ENCODE results near the gene LRRC71.
A peak's percentile ranks its signal among the peaks of the same experiment; 100 is the strongest.

Gene LRRC71

GRCh38 chr1:156909671-156910070 is 10.8 kb upstream of the LRRC71 start:
- H3K4me3 ChIP-seq (ENCODE audit: low read depth in 1 of 2, low read length in 2 of 2) = no peak overlapping the region
- peaks cover 0 to 6% of the 10 kb centered on the region in 2 donors for H3K4me1 ChIP-seq (ENCODE audit: control insufficient read depth in 1 of 2, insufficient read depth in 2 of 2, low read length in 2 of 2)
- no peaks in the 10 kb centered on the region for H3K27me3 ChIP-seq (ENCODE audit: low read depth, low read length)
- H3K36me3 ChIP-seq (ENCODE audit: control insufficient read depth in 1 of 2, insufficient read depth in 2 of 2, low read length in 2 of 2) = peaks cover 0 to 9% of the 10 kb centered on the region in 2 donors
- H3K9me3 ChIP-seq (ENCODE audit: control insufficient read depth in 1 of 2, low read length in 2 of 2) = no peaks in the 10 kb centered on the region
- H3K27ac ChIP-seq (ENCODE audit: low read length) = no peak overlapping the region

DNA sequence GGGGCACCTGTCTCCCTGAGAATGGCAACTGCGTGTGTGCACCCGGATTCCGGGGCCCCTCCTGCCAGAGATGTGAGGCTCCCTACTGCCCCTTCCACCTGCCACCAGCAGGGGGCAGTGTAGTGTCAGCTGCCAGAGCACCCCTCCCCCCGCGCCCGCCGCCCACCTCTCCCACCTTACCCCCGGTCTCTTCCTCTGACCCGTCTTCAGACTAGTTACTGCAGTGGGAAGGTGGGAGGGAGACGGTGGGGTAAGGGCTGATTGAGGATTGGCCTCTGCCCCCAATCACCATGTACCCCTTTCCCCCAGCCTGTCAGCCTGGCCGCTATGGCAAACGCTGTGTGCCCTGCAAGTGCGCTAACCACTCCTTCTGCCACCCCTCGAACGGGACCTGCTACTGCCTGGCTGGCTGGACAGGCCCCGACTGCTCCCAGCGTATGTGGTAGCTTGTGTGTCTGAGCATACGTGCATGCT is 10.1 kb upstream of the LRRC71 start:
- H3K4me1 ChIP-seq (ENCODE audit: control insufficient read depth in 1 of 2, insufficient read depth in 2 of 2, low read length in 2 of 2) = peaks cover 0 to 6% of the 10 kb centered on the region in 2 donors
- H3K36me3 ChIP-seq (ENCODE audit: control insufficient read depth in 1 of 2, insufficient read depth in 2 of 2, low read length in 2 of 2) = peaks cover 0 to 9% of the 10 kb centered on the region in 2 donors

DNA sequence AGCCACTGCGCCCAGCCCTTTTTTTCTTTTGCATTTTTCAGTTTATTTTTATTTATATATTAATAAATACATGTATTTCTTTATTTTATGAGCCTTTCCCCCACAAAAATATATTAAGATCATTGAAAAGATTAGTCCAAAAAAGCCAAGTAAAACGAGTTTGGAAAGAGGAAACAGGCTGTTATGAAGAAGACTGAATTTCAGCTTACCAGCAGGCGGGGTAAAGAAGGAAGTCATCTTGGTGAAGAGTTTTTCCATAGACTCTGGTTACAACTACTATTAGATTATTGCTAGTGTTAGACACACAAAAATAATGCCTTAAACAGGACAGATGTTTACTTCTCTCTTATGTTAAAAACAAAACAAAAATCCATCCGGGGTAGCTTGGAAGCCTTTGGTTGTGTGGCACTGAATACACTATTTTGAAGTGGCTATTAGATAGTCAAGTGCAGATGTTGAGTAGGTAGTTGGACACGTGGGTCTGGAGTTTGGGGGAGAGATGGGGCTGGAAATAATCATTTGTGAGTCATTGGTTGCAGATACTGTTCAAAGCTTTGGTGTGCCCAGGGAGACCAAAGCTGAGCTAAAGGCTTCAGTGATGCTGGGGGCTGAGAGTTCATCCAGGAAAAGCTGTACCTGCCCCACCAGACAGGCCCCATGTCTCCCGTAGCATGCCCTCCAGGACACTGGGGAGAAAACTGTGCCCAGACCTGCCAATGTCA is 8.7 kb upstream of the LRRC71 start:
- no peaks in the 10 kb centered on the region for H3K9me3 ChIP-seq (ENCODE audit: control insufficient read depth in 1 of 2, low read length in 2 of 2)
- no peak overlapping the region for H3K27ac ChIP-seq (ENCODE audit: low read length)

More for the DNA sequence above, 10.1 kb upstream of the LRRC71 start:
- Histone ChIP-seq H3K27ac (ENCODE audit: low read length) (no peak overlapping the region), H3K27me3 (ENCODE audit: low read depth, low read length) (no peaks in the 10 kb centered on the region), H3K9me3 (ENCODE audit: control insufficient read depth in 1 of 2, low read length in 2 of 2) (no peaks in the 10 kb centered on the region), H3K4me3 (ENCODE audit: low read depth in 1 of 2, low read length in 2 of 2) (no peak overlapping the region)

DNA sequence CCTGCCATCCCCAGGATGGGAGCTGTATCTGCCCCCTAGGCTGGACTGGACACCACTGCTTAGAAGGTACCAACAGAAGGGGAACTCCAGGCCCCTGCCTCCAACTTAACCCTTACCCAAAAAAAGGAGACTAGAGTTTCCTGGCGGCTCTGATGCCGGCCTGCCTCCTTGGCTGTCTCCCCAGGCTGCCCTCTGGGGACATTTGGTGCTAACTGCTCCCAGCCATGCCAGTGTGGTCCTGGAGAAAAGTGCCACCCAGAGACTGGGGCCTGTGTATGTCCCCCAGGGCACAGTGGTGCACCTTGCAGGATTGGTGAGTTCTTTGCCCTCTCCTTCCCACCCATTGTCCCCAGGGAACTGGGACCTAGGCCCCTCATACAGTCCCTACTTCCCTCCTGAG is 8.1 kb upstream of the LRRC71 start:
- Histone ChIP-seq H3K27me3 (ENCODE audit: low read depth, low read length) (no peaks in the 10 kb centered on the region), H3K27ac (ENCODE audit: low read length) (no peak overlapping the region), H3K9me3 (ENCODE audit: control insufficient read depth in 1 of 2, low read length in 2 of 2) (no peaks in the 10 kb centered on the region), H3K4me3 (ENCODE audit: low read depth in 1 of 2, low read length in 2 of 2) (no peak overlapping the region), H3K4me1 (ENCODE audit: control insufficient read depth in 1 of 2, insufficient read depth in 2 of 2, low read length in 2 of 2) (peaks cover 0 to 5% of the 10 kb centered on the region in 2 donors), H3K36me3 (ENCODE audit: control insufficient read depth in 1 of 2, insufficient read depth in 2 of 2, low read length in 2 of 2) (peaks cover 0 to 3% of the 10 kb centered on the region in 2 donors)

More for the DNA sequence above, 8.7 kb upstream of the LRRC71 start:
- Histone ChIP-seq H3K4me3 (ENCODE audit: low read depth in 1 of 2, low read length in 2 of 2) (no peak overlapping the region), H3K36me3 (ENCODE audit: control insufficient read depth in 1 of 2, insufficient read depth in 2 of 2, low read length in 2 of 2) (peaks cover 0 to 4% of the 10 kb centered on the region in 2 donors), H3K4me1 (ENCODE audit: control insufficient read depth in 1 of 2, insufficient read depth in 2 of 2, low read length in 2 of 2) (peaks cover 0 to 6% of the 10 kb centered on the region in 2 donors), H3K27me3 (ENCODE audit: low read depth, low read length) (no peaks in the 10 kb centered on the region)

DNA sequence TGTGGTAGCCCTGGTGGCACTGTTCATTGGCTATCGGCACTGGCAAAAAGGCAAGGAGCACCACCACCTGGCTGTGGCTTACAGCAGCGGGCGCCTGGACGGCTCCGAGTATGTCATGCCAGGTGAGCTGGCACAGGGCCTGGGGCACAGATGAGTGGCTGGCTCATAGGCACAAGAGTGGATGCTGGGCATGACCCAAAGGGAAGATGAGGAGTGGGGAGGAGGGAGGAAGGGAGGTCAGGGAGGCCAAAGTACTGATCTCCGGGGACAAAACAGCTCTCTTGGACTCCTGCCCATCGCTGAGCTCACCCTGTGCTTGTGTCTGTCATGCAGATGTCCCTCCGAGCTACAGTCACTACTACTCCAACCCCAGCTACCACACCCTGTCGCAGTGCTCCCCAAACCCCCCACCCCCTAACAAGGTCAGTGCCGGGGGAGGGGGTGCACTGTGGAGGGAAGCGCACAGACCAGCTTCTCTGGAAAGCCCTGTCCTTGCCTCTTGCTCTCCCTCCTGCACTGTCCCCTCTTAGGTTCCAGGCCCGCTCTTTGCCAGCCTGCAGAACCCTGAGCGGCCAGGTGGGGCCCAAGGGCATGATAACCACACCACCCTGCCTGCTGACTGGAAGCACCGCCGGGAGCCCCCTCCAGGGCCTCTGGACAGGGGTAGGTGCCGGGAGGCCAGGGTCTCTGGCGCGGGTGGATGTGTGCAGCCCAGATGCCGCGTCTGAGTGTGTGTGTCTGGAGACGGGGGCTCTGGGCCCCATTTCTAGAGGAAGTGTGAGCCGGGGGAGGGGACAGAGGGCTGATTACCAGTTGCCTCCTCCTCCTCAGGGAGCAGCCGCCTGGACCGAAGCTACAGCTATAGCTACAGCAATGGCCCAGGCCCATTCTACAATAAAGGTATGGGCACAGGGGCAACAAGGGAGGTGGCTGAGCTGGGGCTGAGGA is 7.3 kb upstream of the LRRC71 start:
- H3K4me3 ChIP-seq (ENCODE audit: low read depth in 1 of 2, low read length in 2 of 2) = no peak overlapping the region
- H3K27ac ChIP-seq (ENCODE audit: low read length) = no peak overlapping the region
- H3K4me1 ChIP-seq (ENCODE audit: control insufficient read depth in 1 of 2, insufficient read depth in 2 of 2, low read length in 2 of 2) = no peaks in the 10 kb centered on the region
- no peaks in the 10 kb centered on the region for H3K9me3 ChIP-seq (ENCODE audit: control insufficient read depth in 1 of 2, low read length in 2 of 2)
- peaks cover 0 to 3% of the 10 kb centered on the region in 2 donors for H3K36me3 ChIP-seq (ENCODE audit: control insufficient read depth in 1 of 2, insufficient read depth in 2 of 2, low read length in 2 of 2)
- H3K27me3 ChIP-seq (ENCODE audit: low read depth, low read length) = no peaks in the 10 kb centered on the region

DNA sequence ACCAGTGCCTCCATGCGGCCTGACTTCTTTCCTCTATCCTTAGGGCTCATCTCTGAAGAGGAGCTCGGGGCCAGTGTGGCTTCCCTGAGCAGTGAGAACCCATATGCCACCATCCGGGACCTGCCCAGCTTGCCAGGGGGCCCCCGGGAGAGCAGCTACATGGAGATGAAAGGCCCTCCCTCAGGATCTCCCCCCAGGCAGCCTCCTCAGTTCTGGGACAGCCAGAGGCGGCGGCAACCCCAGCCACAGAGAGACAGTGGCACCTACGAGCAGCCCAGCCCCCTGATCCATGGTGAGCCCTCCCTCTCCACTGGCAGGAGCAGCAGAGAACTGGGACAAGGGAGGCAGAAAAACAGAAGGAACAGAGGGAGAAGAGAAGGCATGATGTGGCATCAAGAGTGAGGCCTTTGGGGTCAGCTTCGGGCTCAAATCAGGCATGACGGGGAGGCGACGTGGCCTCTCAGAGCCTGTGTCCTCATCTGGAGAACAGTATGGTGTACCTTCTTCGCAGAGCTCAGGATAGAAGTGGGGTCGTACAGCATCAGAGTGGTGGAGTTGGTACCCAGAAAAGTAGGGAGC is 6.5 kb upstream of the LRRC71 start:
- H3K36me3 ChIP-seq (ENCODE audit: control insufficient read depth in 1 of 2, insufficient read depth in 2 of 2, low read length in 2 of 2) = peaks cover 0 to 3% of the 10 kb centered on the region in 2 donors
- no peaks in the 10 kb centered on the region for H3K9me3 ChIP-seq (ENCODE audit: control insufficient read depth in 1 of 2, low read length in 2 of 2)
- no peak overlapping the region for H3K4me3 ChIP-seq (ENCODE audit: low read depth in 1 of 2, low read length in 2 of 2)
- no peaks in the 10 kb centered on the region for H3K27me3 ChIP-seq (ENCODE audit: low read depth, low read length)
- H3K4me1 ChIP-seq (ENCODE audit: control insufficient read depth in 1 of 2, insufficient read depth in 2 of 2, low read length in 2 of 2) = no peaks in the 10 kb centered on the region
- no peak overlapping the region for H3K27ac ChIP-seq (ENCODE audit: low read length)

DNA sequence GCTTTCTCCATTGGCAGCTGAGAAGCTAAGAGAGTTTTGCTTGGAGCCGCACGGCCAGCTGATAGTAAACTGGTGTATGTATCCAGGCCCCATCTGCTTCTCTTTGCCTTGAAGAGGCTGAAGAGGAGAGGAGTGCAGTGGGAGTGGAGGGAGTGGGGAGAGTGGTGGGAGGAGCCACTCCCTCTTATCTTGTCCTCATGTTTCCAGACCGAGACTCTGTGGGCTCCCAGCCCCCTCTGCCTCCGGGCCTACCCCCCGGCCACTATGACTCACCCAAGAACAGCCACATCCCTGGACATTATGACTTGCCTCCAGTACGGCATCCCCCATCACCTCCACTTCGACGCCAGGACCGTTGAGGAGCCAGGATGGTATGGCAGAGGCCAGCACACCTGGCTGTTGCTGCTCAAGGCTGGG is 6.0 kb upstream of the LRRC71 start:
- peaks cover 5% of the 10 kb centered on the region for H3K27me3 ChIP-seq (ENCODE audit: low read depth, low read length)
- peaks cover 0 to 3% of the 10 kb centered on the region in 2 donors for H3K36me3 ChIP-seq (ENCODE audit: control insufficient read depth in 1 of 2, insufficient read depth in 2 of 2, low read length in 2 of 2)
- H3K27ac ChIP-seq (ENCODE audit: low read length) = no peak overlapping the region
- H3K4me3 ChIP-seq (ENCODE audit: low read depth in 1 of 2, low read length in 2 of 2) = no peak overlapping the region
- H3K4me1 ChIP-seq (ENCODE audit: control insufficient read depth in 1 of 2, insufficient read depth in 2 of 2, low read length in 2 of 2) = no peaks in the 10 kb centered on the region
- no peaks in the 10 kb centered on the region for H3K9me3 ChIP-seq (ENCODE audit: control insufficient read depth in 1 of 2, low read length in 2 of 2)

- H3K36me3 ChIP-seq (ENCODE audit: control insufficient read depth in 1 of 2, insufficient read depth in 2 of 2, low read length in 2 of 2) = no peaks in the 10 kb centered on the region
- no peaks in the 10 kb centered on the region for H3K9me3 ChIP-seq (ENCODE audit: control insufficient read depth in 1 of 2, low read length in 2 of 2)
- no peak overlapping the region for H3K27ac ChIP-seq (ENCODE audit: low read length)
- peaks cover 49% of the 10 kb centered on the region for H3K27me3 ChIP-seq (ENCODE audit: low read depth, low read length)
- peak overlapping the region in 1 of 2 donors; percentile 32 for H3K4me3 ChIP-seq (ENCODE audit: low read depth in 1 of 2, low read length in 2 of 2)
- H3K4me1 ChIP-seq (ENCODE audit: control insufficient read depth in 1 of 2, insufficient read depth in 2 of 2, low read length in 2 of 2) = peaks cover 0 to 24% of the 10 kb centered on the region in 2 donors
Observed at GRCh38 chr1:156921053-156921529, 659 bp downstream of the LRRC71 start.

DNA sequence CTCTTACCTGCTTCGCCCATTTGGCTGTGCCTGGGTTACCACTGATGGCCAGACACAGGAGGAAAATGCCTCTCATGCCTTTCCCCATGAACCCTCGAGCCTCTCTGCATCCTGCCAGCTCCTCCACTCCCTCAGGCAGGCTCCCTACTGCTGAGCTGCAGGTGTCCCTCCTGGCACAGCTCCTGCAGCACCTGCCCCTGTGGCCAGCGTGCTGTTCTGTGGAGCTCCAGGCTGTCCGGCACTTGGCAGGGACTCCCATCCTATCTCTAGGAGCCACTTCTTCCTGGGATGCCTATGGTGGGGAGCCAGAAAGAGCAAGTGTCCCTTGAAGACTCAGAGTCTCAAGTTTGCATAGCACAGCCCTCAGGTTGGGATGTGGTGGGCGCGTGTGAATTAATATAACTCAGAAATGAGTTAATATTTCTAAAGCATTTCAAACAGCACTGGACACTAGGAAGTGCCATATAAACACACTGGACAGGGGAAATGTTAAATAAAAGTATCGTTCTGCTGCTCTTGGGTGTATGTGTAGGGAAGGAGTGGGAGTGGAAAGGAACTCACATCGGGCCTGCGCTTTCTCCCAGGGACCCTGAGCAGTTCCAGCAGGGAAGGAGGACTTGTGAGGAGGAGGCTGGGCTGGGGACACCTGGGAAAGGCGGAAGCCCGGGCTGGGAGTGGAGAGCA is 2.7 kb downstream of the LRRC71 start:
- peaks cover 58% of the 10 kb centered on the region for H3K27me3 ChIP-seq (ENCODE audit: low read depth, low read length)

GRCh38 chr1:156923670-156924477 is 3.4 kb downstream of the LRRC71 start:
- no peak overlapping the region for H3K27ac ChIP-seq (ENCODE audit: low read length)
- H3K4me1 ChIP-seq (ENCODE audit: control insufficient read depth in 1 of 2, insufficient read depth in 2 of 2, low read length in 2 of 2) = peaks cover 0 to 36% of the 10 kb centered on the region in 2 donors
- no peaks in the 10 kb centered on the region for H3K36me3 ChIP-seq (ENCODE audit: control insufficient read depth in 1 of 2, insufficient read depth in 2 of 2, low read length in 2 of 2)
- H3K9me3 ChIP-seq (ENCODE audit: control insufficient read depth in 1 of 2, low read length in 2 of 2) = no peaks in the 10 kb centered on the region
- H3K4me3 ChIP-seq (ENCODE audit: low read depth in 1 of 2, low read length in 2 of 2) = peak overlapping the region in 1 of 2 donors; percentile 40
- peaks cover 60% of the 10 kb centered on the region for H3K27me3 ChIP-seq (ENCODE audit: low read depth, low read length)

More for the DNA sequence above, 2.7 kb downstream of the LRRC71 start:
- no peaks in the 10 kb centered on the region for H3K36me3 ChIP-seq (ENCODE audit: control insufficient read depth in 1 of 2, insufficient read depth in 2 of 2, low read length in 2 of 2)
- peaks cover 0 to 36% of the 10 kb centered on the region in 2 donors for H3K4me1 ChIP-seq (ENCODE audit: control insufficient read depth in 1 of 2, insufficient read depth in 2 of 2, low read length in 2 of 2)
- no peaks in the 10 kb centered on the region for H3K9me3 ChIP-seq (ENCODE audit: control insufficient read depth in 1 of 2, low read length in 2 of 2)
- peak overlapping the region in 1 of 2 donors; percentile 40 for H3K4me3 ChIP-seq (ENCODE audit: low read depth in 1 of 2, low read length in 2 of 2)
- no peak overlapping the region for H3K27ac ChIP-seq (ENCODE audit: low read length)
